ENCODE measurements around the gene ITGA6. TPM values are rescaled to one million over a fixed set of nuclear protein-coding genes. Genes with fewer than 3 reads are reported as not detected.

Gene ITGA6
- 4.2 and 14.9 TPM in 2 replicates for total RNA-seq

GRCh38 chr2:172427256-172427989 lies at the start of gene ITGA6:
ITGA6 (plus strand) TSS chr2:172427586.

Other genes starting within 250 kb of the ITGA6 start
- gene PDK1, start 128.5 kb downstream of the ITGA6 start, total RNA-seq: 34.7 and 48.4 TPM in 2 replicates